GM04503 (cell line): ENCODE measurements around the gene PXDN.

Source experiments
- DNase-seq: peaks from one replicate; pipeline ENCODE4 v3.0.0-alpha.2; 2012; ENCODE audit warnings: low read depth

The PXDN gene

GRCh38 chr2:1663621-1664020 lies 80.7 kb downstream of the PXDN start:
- DNase-seq = no peak

- DNase-seq = no peak
Measured at GRCh38 chr2:1662606-1663180, 81.6 kb downstream of the PXDN start.

- DNase-seq = no peak
Measured at GRCh38 chr2:1661891-1662605, 82.3 kb downstream of the PXDN start.

- DNase-seq = no peak
Measured at GRCh38 chr2:1660656-1661640, 83.4 kb downstream of the PXDN start.

- DNase-seq = no peak
Measured at GRCh38 chr2:1659951-1660565, 84.3 kb downstream of the PXDN start.

GRCh38 chr2:1658394-1659151 lies 85.7 kb downstream of the PXDN start:
- DNase-seq = no peak

- no peak for DNase-seq
Measured at GRCh38 chr2:1656961-1657841, 87.1 kb downstream of the PXDN start.

GRCh38 chr2:1656326-1656960 lies 87.9 kb downstream of the PXDN start:
- DNase-seq = no peak

GRCh38 chr2:1655461-1655860 lies 88.9 kb downstream of the PXDN start:
- DNase-seq = no peak

GRCh38 chr2:1654696-1655374 lies 89.5 kb downstream of the PXDN start:
- DNase-seq = no peak

- peak; percentile 64 for DNase-seq
Measured at GRCh38 chr2:1653956-1654695, 90.2 kb downstream of the PXDN start.

GRCh38 chr2:1652034-1652790 lies 92.1 kb downstream of the PXDN start:
- no peak for DNase-seq

- no peak for DNase-seq
Measured at GRCh38 chr2:1651121-1652033, 92.9 kb downstream of the PXDN start.

- DNase-seq = no peak
Measured at GRCh38 chr2:1650085-1650872, 94.0 kb downstream of the PXDN start.

GRCh38 chr2:1649103-1650084 lies 94.9 kb downstream of the PXDN start:
- no peak for DNase-seq
